NCI-H524 (cell line): ENCODE data around the gene SP2.

Experiments
- DNase-seq, 2 experiments: peaks; one replicate each; lab custom pipeline; 2025; lab: John Stamatoyannopoulos, UW

The SP2 gene

DNA sequence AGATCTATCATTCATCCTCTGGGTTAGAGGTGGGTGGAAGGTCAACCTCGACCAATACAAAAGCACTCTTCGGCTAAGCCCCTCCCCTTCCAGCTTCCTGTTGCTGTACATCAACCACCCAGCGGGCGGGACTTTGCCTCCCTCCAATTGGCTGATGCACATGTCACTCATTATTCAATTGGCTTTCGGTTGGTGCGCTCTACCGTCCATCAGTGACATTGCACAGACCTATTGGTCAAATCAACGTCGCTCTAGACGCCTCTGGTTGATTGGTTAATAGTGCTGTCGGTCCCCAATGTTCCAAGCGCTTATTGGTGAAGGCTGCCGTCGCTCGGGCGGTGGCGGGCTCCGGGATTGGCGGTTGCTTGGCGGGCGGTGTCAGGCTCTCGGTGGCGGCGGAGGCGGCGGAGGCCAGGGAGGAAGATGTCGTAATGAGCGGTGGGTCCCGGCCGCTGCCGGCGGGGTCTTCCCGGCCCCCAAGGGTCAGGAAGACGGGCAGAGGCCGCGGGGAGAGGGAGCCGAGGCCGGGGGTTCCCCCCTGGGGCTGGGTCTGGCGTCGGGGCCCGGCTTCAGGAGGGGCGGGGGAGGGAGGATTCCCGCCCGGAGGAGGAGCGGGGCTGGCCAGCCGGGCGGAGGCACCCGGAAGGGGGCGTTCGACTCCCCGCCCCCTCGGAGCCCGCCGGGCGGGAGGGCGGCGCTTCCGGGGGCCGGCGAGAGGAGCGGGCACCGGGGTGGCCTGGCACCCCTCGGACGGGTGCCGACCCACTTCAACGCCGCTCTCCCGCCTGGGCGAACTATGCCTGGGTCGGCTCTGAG is at the start of gene SP2:
Gene SP2, plus strand, starts transcription at position 381 of the 816 bp plus-strand sequence. Its CDS starts 51 bp downstream, at position 432.
- peak; percentile 100 for DNase-seq

DNA sequence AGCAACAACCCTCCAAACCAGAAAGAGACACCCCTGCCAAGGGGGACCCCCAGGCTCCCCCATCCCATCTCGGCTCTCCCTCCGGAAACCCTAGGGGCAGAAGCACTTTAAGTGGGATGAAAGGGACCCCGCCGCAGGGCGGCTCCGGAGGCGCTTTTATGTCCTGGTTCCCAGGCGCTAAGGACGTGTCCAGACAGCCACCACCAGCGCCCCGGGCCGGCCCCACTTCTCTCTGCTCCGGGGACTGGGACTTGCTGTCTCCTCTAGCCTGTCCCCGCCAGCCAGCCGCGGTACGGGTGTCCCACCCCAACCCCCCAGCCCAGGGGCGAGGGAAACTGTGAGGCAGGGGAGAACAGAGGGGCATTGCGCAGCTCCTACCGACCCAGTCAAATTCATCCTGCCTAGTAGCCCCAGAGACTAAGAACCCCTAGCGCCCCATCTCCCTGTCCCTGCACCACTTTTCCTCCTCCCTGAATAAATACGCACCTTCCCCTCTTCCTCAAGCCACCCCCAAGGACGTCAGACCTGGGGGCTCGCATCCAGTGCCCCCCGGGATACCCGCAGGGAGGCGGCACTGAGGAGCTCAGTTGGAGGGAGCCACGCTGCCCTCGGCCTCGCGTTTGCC is 49.2 kb upstream of the SP2 start:
- DNase-seq: no peak

DNA sequence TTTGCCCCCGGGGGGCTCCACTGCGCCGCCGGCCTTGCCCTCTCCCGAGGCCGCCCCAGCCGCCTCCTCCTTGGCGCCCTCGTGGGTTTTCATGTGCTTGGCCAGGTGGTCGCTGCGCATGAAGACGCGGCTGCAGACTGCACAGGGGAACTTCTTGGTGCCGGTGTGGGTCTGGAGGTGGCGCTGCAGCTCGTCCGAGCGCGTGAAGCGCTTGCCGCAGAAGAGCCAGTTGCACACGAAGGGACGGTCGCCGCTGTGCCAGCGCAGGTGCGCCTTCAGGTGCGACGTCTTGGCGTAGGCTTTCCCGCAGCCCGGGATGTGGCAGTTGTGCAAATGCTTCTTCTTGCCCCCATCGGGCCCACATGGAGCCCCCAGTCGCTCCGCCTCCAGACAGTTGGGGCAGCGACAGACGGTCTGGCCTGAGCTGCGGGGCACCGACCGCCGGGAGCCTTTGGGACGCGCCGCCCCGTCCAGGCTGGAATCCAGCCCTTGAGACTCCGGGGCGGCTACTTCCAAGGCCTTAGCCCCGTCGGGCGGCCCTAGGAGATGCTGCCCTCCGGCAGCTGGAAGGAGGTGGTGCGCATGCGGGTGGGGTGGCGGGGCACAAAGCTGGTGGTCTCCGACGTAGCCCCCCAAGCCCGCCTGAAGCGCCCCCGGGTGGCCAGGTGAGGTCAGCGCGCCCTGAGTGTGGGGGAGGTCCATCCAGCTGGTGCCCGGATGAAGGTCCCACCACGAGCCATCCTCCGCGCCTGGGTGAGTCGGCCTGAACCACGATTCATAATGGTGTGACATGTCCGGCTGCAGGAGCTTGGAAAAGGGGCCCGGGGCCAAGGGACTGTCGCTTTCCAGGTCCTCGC is 48.5 kb upstream of the SP2 start:
- DNase-seq: no peak

DNA sequence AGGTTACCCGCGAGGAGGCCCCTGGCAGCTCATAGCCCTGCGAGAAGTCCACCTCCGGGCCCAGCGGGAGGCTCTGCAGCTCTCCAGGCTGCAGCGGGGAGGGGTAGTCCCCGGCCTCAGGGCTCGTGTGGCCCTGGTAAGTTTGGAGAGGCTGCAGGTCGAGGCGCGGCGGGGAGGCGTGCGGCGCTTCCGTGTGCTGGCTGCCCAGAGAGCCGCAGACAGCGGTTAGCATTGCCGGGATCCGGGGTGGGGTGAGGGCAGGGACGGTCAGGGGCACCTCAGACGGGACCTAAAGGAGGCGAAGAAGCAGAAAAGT is 47.9 kb upstream of the SP2 start:
- DNase-seq: no peak

DNA sequence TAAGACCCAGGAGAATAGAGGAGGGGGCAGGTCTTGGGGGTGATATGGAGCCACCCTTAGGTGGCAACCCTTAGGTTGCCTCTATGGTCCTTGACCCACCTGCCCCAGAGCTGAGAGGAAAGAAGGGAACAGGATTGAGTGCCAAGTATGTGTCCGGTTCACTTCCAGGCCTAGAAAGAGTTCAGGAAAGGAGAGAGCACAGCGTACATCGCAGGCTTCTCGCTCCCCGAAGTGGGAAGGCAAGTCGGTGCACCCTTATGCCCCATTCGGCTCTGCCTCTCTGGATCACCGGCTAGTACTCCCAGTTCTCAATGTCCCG is 45.7 kb upstream of the SP2 start:
- no peak for DNase-seq

DNA sequence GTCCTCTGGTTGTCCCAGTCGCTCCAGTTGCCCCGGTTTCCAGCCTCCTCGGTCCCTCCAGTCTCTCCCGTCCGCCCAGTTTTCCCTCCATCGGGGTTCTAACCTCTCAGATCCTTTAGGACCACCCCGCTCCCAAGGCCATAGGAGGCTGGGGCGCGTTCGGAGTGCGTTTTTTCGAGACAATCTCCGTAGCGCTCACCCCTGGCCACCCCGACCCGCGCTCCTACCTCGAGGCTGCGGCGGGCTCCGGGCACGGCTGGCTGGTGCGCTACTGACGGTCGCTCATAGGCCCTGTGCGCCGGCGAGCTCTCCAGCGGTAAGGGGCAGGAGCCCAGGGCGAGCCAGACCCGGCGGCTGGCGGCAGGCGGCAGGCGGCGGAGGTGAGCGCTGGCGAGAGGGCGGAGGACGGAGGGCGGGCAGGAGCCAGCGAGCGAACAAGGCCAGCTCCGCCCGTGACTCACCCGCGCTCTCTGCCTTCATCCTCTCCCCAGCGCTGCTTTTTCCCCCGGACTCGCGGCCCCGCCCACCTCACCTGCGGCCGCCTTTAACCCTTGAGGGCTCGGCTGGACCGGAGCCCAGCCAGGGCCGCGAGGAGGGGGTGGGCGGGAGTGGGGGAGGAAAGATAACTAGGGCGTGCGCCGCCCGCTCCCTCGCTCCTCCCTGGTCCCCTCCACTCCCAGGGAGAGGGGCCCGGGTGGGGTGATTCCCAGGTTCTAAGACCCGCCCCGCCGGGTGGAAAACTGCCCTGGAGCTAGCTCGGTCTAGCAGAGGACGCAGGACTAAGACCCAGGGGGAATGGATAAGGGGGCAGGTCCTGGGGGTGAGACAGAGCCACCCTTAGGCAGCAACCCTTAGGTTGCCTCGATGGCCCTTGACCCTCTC is 45.1 kb upstream of the SP2 start, which contains the start of gene SP6:
Gene SP6, minus strand, starts transcription at position 472 of the 882 bp plus-strand sequence. CDS start 2,734 bp downstream, outside the sequence.
- DNase-seq: peak; percentile 42 to 63

DNA sequence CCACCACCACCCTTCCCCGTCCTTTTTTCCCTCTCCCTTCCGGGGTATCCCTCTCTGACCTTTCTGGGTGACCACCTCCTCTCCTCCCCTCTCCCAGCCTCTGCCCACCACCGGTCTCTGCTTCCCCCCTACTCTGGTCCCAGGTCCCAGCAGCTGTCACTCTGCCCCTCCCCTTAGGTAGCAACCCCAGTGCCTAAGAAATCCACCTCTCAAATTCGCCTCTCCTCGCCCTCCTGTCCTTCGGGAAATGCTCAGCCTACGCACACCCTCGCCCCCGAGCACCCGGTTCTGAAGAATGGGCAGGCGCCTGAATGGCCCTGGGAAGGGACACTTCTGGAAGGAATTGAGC is 44.3 kb upstream of the SP2 start:
- no peak for DNase-seq

DNA sequence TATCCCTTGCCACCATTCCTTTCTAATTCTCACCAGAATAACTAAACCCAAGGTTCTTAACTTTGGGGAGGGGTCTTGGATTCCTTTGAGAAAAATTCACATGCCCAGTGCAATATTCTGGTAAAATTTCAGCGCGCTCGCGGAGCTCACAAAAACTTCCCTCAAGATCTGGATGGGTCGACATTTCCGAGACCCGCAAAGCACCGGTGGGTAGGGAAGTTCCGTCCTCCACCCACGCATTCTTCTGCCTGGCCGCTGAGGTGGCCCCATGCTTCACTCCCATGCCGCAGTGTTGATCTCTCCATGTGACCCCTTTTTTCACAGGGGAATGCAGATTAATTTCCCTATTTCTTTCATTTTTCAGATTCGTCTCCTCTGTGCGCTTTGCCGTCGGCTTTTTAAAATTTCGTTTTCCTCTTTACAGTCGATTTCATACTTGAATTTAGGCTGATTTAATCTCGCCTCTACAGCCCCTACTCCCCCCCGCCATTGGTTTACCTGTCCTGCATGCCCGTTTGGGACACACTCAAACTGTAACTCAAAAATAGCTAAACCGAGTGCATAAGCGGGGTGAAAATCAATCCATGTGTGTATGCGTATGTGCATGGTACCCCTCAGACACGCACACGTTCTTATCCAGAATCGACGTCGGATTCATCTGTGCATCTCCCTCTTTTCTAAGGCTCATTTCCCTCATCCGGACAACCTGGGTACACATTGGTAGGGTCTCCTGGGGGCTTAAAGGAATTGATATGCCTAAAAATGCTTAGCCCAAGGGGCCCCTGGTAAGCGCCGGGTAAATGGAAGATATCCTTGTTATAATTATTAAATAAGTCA is 43.7 kb upstream of the SP2 start:
- DNase-seq: no peak

DNA sequence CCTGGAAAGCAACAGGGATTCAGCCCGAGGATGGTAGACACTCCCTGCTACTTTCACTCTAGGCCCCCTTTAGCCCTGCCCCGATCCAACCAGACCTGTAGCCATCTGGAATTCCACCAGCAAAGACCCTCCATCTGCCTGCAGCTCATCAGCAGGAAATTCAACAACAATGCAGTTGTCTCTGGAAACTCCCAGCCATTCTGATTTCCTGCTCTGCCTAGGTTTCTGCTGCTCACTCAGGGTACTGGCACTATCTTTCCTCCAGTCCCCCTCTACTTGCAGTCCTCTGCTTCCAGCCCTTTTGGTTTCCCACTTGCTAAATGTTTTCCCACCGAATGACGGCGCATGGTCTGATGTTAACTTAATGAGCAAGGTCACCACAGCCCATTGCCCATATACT is 42.4 kb upstream of the SP2 start:
- DNase-seq: no peak

DNA sequence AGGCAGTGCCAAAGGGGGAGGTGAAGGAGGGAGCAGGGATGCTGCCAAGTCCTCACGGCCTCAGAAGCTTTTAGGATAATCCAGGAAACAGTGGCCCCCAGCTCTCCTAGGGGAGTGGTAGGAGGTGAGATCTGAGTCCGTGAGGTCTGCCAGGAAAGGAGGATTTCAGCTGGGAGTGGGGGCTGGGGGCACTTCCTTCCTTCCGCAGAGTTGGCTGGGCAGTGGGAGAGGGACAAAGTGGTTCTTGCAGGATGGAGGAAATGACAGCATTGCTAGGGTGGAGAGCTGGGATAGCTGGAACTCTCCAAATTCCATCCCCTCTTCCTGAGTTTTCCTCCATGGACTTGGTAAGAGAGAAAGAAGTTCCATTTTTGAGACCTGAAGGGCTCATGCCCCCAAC is 40.3 kb upstream of the SP2 start:
- DNase-seq: no peak

DNA sequence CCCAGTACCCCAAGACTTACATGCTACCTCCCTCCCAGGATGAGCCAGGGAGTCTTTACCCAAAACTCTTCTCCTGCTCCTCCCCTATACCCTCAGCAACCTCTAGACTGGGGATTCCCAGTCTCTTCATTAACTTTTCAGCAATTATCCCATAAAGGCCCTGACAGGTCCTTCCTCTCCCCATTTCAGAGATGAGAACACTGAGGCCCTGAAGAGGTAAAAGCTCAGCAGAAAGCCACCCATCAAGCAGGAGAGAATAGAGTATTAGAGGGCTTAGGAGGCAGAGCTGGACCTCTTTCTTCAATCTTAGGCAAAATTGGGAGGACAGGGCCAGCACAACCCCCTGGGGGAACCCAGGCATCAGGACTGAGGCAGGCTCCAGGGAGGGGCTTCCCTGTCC is 39.2 kb upstream of the SP2 start:
- no peak for DNase-seq

DNA sequence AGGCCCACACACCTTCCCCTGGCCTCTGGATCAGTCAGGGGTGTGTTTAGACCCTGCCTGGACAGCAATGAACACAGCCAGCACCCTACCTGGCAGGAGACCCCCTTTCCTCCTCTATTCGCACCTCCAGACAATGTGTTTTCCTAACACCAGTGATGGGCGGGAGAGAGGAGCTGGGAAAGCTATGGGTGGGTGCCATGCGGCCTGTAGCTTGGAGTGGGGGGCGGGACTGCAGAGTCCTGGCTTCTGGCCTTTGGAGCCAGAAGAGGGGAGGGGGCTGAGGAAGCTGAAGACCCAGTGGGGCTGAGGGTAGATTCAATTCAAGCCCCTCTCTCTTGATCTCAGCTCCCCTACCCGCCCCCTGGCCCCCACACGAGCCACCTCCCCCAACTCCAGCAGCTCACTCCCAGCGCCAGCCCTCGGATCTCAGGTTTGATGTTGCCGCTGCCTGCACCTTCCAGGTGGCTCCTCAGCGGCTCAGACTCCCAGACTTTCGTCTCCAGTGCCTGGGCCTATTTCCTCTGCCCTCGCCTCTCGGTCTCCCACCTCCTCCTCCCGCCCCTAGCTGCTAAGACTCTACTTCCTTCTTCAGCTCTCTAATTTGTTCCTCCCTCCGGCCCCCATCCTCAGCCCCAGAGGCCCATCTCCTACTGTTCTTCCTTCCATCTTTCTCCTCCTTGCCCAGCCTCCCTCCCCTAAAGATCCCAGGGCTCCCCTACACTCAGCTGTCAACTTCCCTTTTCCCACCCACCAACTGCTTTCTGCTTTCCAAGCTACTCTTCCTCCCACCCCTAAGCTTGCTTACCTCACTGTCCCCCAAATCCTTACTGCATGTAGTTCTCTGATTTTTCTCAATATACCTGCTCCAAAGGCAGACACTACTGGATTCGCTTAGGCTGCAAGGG is 38.2 kb upstream of the SP2 start:
- DNase-seq: no peak

DNA sequence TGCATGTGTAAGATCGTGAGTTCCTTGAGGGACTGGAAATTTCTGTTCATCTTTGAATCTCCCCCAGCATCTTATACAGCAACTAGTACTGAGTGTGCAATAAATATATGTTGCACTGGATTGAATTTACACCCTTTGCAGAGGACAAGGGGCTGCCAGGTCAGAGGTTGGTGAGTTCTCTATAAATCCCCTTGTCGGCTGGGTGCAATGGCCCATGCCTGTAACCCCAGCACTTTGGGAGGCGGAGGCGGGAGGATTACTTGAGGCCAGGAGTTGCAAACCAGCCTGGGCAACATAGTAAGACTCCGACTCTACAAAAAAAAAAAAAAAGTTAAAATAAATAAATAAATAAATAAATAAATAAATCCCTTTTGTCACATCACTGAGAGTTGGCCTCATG is 35.6 kb upstream of the SP2 start:
- DNase-seq: no peak

DNA sequence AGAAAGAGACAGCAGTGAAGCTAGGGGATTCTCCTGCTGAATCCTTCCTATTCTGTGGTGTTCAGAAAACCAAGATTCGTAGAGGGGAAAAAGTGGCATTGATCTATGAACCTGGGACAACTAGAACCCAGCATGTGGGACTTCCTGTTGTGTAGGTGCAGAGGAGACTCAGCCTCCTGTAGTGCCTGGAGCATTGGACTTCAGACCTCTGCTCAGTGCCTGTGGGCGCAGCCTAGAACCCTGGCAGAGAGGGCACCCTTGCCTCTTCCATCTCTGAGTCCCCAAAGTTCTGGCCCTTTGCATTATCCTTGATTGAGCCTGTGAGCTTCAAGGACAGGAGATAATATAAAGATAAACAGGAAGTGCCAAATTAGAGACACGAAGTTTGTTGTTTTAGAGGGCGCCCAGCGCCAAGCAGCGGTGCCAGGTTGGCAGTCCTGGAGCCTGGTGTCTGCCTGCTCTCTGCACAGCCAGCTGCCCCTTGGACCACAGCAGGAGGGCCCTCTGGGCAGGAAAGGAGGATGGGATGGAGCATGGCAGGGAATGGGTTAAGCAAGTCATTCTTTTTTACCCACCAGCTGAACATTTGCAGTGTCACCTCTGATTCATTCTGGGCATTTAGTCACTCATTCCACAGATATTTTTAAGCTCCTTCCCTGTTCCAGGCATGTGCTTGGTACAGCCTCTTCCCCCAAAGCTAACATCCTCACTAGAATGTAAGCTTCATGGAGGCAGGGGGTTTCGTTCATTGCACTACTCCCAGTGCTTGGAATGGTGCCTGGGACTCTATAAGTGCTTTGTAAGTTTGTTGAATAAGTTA is 33.2 kb upstream of the SP2 start:
- no peak for DNase-seq

DNA sequence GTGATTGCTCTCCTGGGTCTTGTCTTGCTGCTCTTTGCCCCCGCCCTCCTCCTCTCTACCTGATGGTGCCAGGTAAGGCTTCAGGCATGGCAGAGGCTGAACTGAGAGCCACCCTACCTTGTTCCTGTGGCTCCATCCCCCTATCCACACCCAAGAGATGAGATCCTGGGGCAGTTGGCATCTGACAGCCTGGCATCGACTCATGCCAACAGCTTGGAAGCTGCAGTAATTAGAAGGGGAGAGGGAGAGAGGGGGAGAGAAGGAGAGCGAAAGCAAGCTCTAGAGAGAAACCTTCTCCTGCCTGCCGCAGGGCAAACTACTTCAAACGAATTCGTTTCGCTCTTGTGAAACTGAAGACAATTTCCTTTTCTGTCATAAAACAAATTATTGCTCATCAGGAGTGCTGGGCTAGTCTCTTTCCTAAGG is 31.2 kb upstream of the SP2 start:
- DNase-seq: no peak

DNA sequence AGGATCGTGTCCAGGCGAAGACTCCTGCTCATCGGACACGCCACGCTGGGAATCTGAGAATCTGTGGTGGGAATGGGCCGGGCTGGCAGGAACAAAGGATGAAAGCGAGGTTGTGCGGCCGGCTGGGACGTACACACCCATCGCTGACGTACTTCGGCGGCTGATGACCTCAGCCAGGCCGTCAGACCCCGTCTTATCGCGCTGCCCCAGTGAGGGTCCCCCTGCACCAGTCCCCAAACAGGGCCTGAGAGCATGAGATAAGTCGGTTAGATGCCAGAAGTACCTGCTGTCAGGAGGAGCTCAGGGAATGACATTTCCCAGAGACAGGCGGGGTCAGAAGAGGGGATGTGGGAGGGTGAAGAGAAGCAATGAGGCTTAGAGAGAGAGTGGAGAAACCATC is 29.1 kb upstream of the SP2 start:
- DNase-seq: no peak

DNA sequence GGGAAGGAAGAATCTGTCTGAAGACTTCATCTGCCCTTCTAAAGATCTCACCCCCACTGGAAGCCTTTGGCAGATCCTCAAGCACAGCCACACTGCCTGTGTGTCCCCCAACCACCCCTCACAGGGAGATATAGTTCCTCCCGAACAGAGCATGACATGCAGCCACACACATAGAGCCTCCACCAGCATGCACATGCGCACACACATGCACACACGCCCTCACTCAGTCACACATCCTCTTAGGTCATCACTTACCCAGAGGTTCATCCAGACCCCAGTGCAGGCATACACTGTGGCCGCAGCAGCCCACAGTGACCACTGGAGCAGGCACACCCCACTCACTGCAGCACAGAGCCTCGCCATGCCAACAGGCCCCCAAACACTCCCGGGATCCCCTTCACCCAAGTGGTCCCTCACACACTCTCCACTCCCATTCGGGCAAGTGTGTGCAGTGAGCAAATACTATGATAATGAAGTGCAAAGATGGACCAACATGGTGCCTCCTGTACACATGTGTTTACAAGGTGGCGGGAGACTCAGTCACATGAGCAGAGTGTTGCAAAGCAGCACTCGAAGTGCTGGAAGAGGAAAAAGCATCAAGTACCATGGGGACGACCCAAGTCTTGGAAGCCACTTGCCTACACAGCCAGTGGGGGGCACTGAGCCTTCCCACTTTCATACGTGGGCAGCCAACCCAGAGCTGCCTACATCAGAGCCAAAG is 28.1 kb upstream of the SP2 start:
- DNase-seq: no peak

DNA sequence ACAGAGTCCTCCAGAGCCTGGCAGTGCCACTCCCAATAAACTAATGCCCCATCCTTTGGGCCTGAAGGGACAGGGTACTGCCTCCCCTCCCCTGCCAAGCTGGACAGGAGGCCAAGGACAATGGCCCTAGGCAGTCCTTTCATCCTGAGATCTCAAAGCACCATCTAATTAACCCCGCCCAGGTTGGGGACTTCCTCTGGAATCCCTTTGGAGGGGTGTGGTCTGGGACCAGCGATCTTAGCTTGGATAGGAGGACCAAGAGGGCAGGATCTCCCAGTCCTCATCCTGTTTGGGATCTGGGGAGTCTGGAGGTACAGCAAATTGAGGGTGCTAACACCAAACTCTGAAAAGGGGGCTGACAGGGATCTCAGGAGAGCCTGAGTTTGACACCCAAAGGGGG is 26.9 kb upstream of the SP2 start:
- DNase-seq: no peak

DNA sequence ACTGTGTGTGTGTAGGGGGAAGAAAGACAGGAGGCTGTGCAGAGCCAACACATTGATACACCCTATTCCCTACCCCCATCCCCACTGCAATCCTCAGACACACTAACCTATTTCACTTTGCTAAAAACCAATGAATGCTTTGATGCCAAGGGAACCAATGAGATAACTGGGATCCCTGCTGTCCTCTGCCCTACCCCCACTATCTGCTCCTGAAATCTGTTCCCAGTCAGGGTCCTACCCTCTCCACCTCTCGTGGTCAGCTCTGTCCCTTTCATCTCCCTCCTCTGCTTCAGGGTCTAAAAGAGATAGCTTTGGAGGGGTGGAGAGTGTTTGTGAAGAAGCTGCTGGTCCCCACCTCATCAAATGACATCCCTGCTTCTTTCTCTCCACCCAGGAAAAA is 26.0 kb upstream of the SP2 start:
- no peak for DNase-seq
